HCT116 (cell line): ENCODE results near the gene C1orf159. TPM values are rescaled to one million over a fixed set of nuclear protein-coding genes. Genes with fewer than 3 reads are reported as not detected.

Experiments used
- ATAC-seq: fragments of 200-7000 bp; cut with Tn5 transposase; 2 replicates; pipeline ENCODE4 v1.9.1; 2020; ENCODE audit warnings: mild to moderate bottlenecking, moderate library complexity
- BruUV-seq: library from RNA; stranded (reverse); fragments of 400-500 nt; replicated peaks from 2 replicates; lab custom pipeline; 2021; lab: Mats Ljungman, UMichigan
- CTCF ChIA-PET: fragments of 300-600 bp; sonication (Branson Sonifier 250); formaldehyde crosslinking; loops from one replicate; lab custom pipeline; 2021; ENCODE audit warnings: antibody characterized with exemption; lab: Charles Lee
- POLR2A ChIA-PET: fragments of 300-600, 350-600 bp; sonication (Branson Sonifier 250); formaldehyde crosslinking; loops from one replicate; lab custom pipeline; 2021; ENCODE audit warnings: antibody characterized with exemption; lab: Charles Lee
- RAD21 ChIA-PET, 2 experiments: fragments of 300-600 bp; sonication (Branson Sonifier 250); formaldehyde crosslinking; loops; one replicate each; lab custom pipeline; 2023; ENCODE audit warnings: low total read pairs in 2 of 2; ENCODE audit not compliant: uncharacterized antibody in 2 of 2, unreplicated experiment in 2 of 2, low non-redundant PET in 1 of 2; lab: Charles Lee
- DNase-seq: peaks from one replicate; pipeline ENCODE4 v3.0.0-alpha.2; 2010; ENCODE audit warnings: low read depth, low spot score
- H2AFZ ChIP-seq: fragments of 200-600 bp; shearing (Covaris generic), sonication (generic); 2 replicates; pipeline ENCODE4 v1.6.1; 2017; ENCODE audit warnings: low read depth, mixed run types, mixed read lengths, antibody characterized with exemption, low read length; ENCODE audit not compliant: poor library complexity, severe bottlenecking
- H3K27ac ChIP-seq: 2 replicates; pipeline ENCODE4 v1.5.1; 2012; ENCODE audit warnings: low read depth, low read length
- H3K27me3 ChIP-seq: fragments of 200-600 bp; sonication (generic); 2 replicates; pipeline ENCODE4 v1.6.1; 2016; ENCODE audit warnings: mixed run types, low read length, mixed read lengths; ENCODE audit not compliant: insufficient read depth
- H3K36me3 ChIP-seq, 2 experiments: fragments of 200-500 bp in 1 of 2; fragments of 200-600 bp in 1 of 2; sonication (Bioruptor generic) in 1 of 2; sonication (generic) in 1 of 2; 2 replicates each; pipeline versions ENCODE4 v1.5.1 to v1.6.1; 2014 to 2016; ENCODE audit warnings: low read length in 2 of 2, inconsistent platforms in 1 of 2, mixed read lengths in 1 of 2, mixed run types in 1 of 2; ENCODE audit not compliant: insufficient read depth in 2 of 2, control insufficient read depth in 1 of 2
- H3K4me1 ChIP-seq, 2 experiments: fragments of 200-600 bp in 1 of 2; sonication (generic) in 1 of 2; 2 replicates each; pipeline versions ENCODE4 v1.5.1 to v1.6.1; 2012 to 2017; ENCODE audit warnings: low read length in 2 of 2, inconsistent platforms in 1 of 2, mild to moderate bottlenecking in 1 of 2, mixed read lengths in 1 of 2, mixed run types in 1 of 2, moderate library complexity in 1 of 2; ENCODE audit not compliant: insufficient read depth in 2 of 2, control insufficient read depth in 1 of 2
- H3K4me2 ChIP-seq: fragments of 200-600 bp; sonication (generic); 2 replicates; pipeline ENCODE4 v1.6.1; 2017; ENCODE audit warnings: mixed run types, low read length, mixed read lengths
- H3K4me3 ChIP-seq, 2 experiments: fragments of 200-600 bp in 1 of 2; sonication (generic) in 1 of 2; replicated peaks in 1 of 2; 2 replicates each; pipeline ENCODE4 v1.5.1; 2011 to 2016; ENCODE audit warnings: low read length in 2 of 2, control low read depth in 1 of 2, low read depth in 1 of 2, mild to moderate bottlenecking in 1 of 2, mixed read lengths in 1 of 2, mixed run types in 1 of 2
- H3K79me2 ChIP-seq: fragments of 200-600 bp; sonication (generic); 2 replicates; pipeline ENCODE4 v1.6.1; 2017; ENCODE audit warnings: mild to moderate bottlenecking, mixed run types, low read length, moderate library complexity, mixed read lengths; ENCODE audit not compliant: insufficient read depth
- H3K9ac ChIP-seq: fragments of 200-600 bp; sonication (generic); 2 replicates; pipeline ENCODE4 v1.6.1; 2016; ENCODE audit warnings: low read length, mixed read lengths
- H3K9me2 ChIP-seq: fragments of 200-600 bp; sonication (generic), shearing (Covaris generic); 2 replicates; pipeline ENCODE4 v1.6.1; 2017; ENCODE audit warnings: mixed run types, mild to moderate bottlenecking, moderate library complexity; ENCODE audit not compliant: insufficient read depth
- H3K9me3 ChIP-seq, 2 experiments: fragments of 200-500 bp in 1 of 2; fragments of 200-600 bp in 1 of 2; sonication (Bioruptor generic) in 1 of 2; sonication (generic) in 1 of 2; 2 replicates each; pipeline ENCODE4 v1.6.1; 2014 to 2017; ENCODE audit warnings: low read length in 2 of 2, mixed read lengths in 2 of 2, inconsistent platforms in 1 of 2, low read depth in 1 of 2, mild to moderate bottlenecking in 1 of 2, mixed run types in 1 of 2, moderate library complexity in 1 of 2; ENCODE audit not compliant: control insufficient read depth in 1 of 2, insufficient read depth in 1 of 2
- H4K20me1 ChIP-seq: fragments of 200-600 bp; sonication (generic), shearing (Covaris generic); 2 replicates; pipeline ENCODE4 v1.6.1; 2017; ENCODE audit warnings: mixed run types, mild to moderate bottlenecking, moderate library complexity; ENCODE audit not compliant: insufficient read depth
- CBX3 ChIP-seq: IDR thresholded peaks from 2 replicates; pipeline ENCODE4 v1.6.1; 2012; ENCODE audit warnings: low read depth
- CEBPB ChIP-seq: IDR thresholded peaks from 2 replicates; pipeline ENCODE4 v1.6.1; 2012; ENCODE audit warnings: low read depth
- CTCF ChIP-seq, 3 experiments: fragments of 200-600 bp in 1 of 3; sonication (generic) in 1 of 3; IDR thresholded peaks in 2 of 3; conservative IDR thresholded peaks in 1 of 3; 2 replicates each; pipeline ENCODE4 v1.5.1; 2012 to 2017; ENCODE audit warnings: low read depth in 2 of 3, low read length in 2 of 3, antibody characterized with exemption in 1 of 3, borderline replicate concordance in 1 of 3, control low read depth in 1 of 3, mild to moderate bottlenecking in 1 of 3, mixed read lengths in 1 of 3, mixed run types in 1 of 3, moderate library complexity in 1 of 3; ENCODE audit not compliant: insufficient read depth in 1 of 3
- EZH2 ChIP-seq: fragments of 200-600 bp; sonication (generic); IDR thresholded peaks from 2 replicates; pipeline ENCODE4 v1.6.1; 2017; ENCODE audit warnings: antibody characterized with exemption, mixed run types
- EZH2phosphoT487 ChIP-seq: fragments of 200-600 bp; IDR thresholded peaks from 2 replicates; pipeline ENCODE4 v1.6.1; 2018; ENCODE audit warnings: antibody characterized with exemption, borderline replicate concordance
- FOSL1 ChIP-seq: IDR thresholded peaks from 2 replicates; pipeline ENCODE4 v1.6.1; 2012; ENCODE audit warnings: low read depth
- POLR2AphosphoS5 ChIP-seq: IDR thresholded peaks from 2 replicates; pipeline ENCODE4 v1.6.1; 2011; ENCODE audit warnings: mild to moderate bottlenecking, low read depth, low read length, moderate library complexity
- RAD21 ChIP-seq: IDR thresholded peaks from 2 replicates; pipeline ENCODE4 v1.6.1; 2012; ENCODE audit warnings: low read depth, mild to moderate bottlenecking
- intact Hi-C: fragments of 100-400 bp; cut with micrococcal nuclease; formaldehyde crosslinking; loops from 2 replicates; pipeline ENCODE4 v1.10.0; 2022
- total RNA-seq: library from RNA; stranded (reverse); gene quantifications from one replicate; pipeline ENCODE4 v1.2.1, GENCODE V29; 2021; ENCODE audit not compliant: unreplicated experiment

Gene C1orf159
- total RNA-seq, 1 experiment from 2014 or later, result 22.7 TPM

GRCh38 chr1:1063945-1064831, 51.7 kb downstream of the C1orf159 start:
- Histone ChIP-seq H3K27me3 (no peaks in the 10 kb centered on the region), H3K79me2 (no peaks in the 10 kb centered on the region), H3K36me3 (no peaks in the 10 kb centered on the region), H4K20me1 (no peaks in the 10 kb centered on the region), H3K4me1 (peaks cover 28 to 71% of the 10 kb centered on the region in 2 experiments), H3K4me2 (peak overlapping the region; percentile 98)
- peak; percentile 66 for ATAC-seq
- intact Hi-C loops, result loop anchor here (5.0 kb wide), 2 partner anchors 47 to 82 kb away; partner anchors contain the start of gene PERM1
- no TSS peak for BruUV-seq
- POLR2A ChIA-PET, result interaction anchor here (0.7 to 1.6 kb wide), 7 partner anchors 10 to 81 kb away, joined by 3 to 11 read pairs (median 3); partner anchors contain the start of genes AGRN, ISG15 and RNF223
- TF ChIP-seq RAD21 (no peak), FOSL1 (no peak), CTCF (IDR thresholded peaks at IDR 0.05 in 2 of 3, conservative IDR thresholded peaks at IDR 0.05 in 1 of 3; ENCODE audit: borderline replicate concordance in 1 of 3, insufficient read depth in 1 of 3, low read depth in 2 of 3, low read length in 2 of 3) (peak in 2 of 3 experiments; percentile 76 to 88; a peak in 4 of 6 replicates), POLR2AphosphoS5 (peak; percentile 56; the same call in 1 of the 2 replicates), EZH2 (no peak), EZH2phosphoT487 (no peak), CBX3 (no peak), CEBPB (no peak)
- TF ChIP-seq, all 23 proteins: peak for 2
- Histone ChIP-seq H3K9ac (peak overlapping the region; percentile 67), H3K9me3 (no peaks in the 10 kb centered on the region), H2AFZ (no peak overlapping the region), H3K9me2 (no peaks in the 10 kb centered on the region), H3K27ac (peak overlapping the region; percentile 82), H3K4me3 (peak overlapping the region; percentile 38 to 57)
- peak; percentile 62 for DNase-seq
- ChIA-PET CTCF (interaction anchor here (0.8 to 2.3 kb wide), 10 partner anchors 11 to 228 kb away, joined by 3 to 18 read pairs (median 5); partner anchors contain the start of genes AGRN, HES4 and ISG15), RAD21 (interaction anchor here (0.8 to 1.2 kb wide), 2 partner anchors 80 kb away, joined by 4 to 5 read pairs; no protein-coding TSS in a partner anchor)
